ENCODE data around the gene MYLK4.

Gene MYLK4

GRCh38 chr6:2756241-2756640 is 5.5 kb upstream of the MYLK4 start:
- no peak for DNase-seq (ENCODE audit: low read depth)
- no peak for TF ChIP-seq CTCF (IDR thresholded peaks at IDR 0.05; ENCODE audit: low read length, missing control alignments)
- H3K4me3 ChIP-seq (replicated peaks; ENCODE audit: low read depth, low read length), result no peak overlapping the region

GRCh38 chr6:2755456-2755855 is 4.7 kb upstream of the MYLK4 start:
- H3K4me3 ChIP-seq (replicated peaks; ENCODE audit: low read depth, low read length), result no peak overlapping the region
- DNase-seq (ENCODE audit: low read depth), result no peak
- TF ChIP-seq CTCF (IDR thresholded peaks at IDR 0.05; ENCODE audit: low read length, missing control alignments), result no peak

GRCh38 chr6:2754911-2755310 is 4.2 kb upstream of the MYLK4 start:
- DNase-seq (ENCODE audit: low read depth), result no peak
- no peak overlapping the region for H3K4me3 ChIP-seq (replicated peaks; ENCODE audit: low read depth, low read length)
- no peak for TF ChIP-seq CTCF (IDR thresholded peaks at IDR 0.05; ENCODE audit: low read length, missing control alignments)

GRCh38 chr6:2754393-2754792 is 3.7 kb upstream of the MYLK4 start:
- H3K4me3 ChIP-seq (replicated peaks; ENCODE audit: low read depth, low read length), result no peak overlapping the region
- TF ChIP-seq CTCF (IDR thresholded peaks at IDR 0.05; ENCODE audit: low read length, missing control alignments), result no peak
- DNase-seq (ENCODE audit: low read depth), result no peak

- TF ChIP-seq CTCF (IDR thresholded peaks at IDR 0.05; ENCODE audit: low read length, missing control alignments), result no peak
- H3K4me3 ChIP-seq (replicated peaks; ENCODE audit: low read depth, low read length), result no peak overlapping the region
- DNase-seq (ENCODE audit: low read depth), result no peak
Measured at GRCh38 chr6:2753743-2754142, 3.0 kb upstream of the MYLK4 start.

- H3K4me3 ChIP-seq (replicated peaks; ENCODE audit: low read depth, low read length), result no peak overlapping the region
- no peak for TF ChIP-seq CTCF (IDR thresholded peaks at IDR 0.05; ENCODE audit: low read length, missing control alignments)
- no peak for DNase-seq (ENCODE audit: low read depth)
Measured at GRCh38 chr6:2753110-2753489, 2.4 kb upstream of the MYLK4 start.

- TF ChIP-seq CTCF (IDR thresholded peaks at IDR 0.05; ENCODE audit: low read length, missing control alignments), result no peak
- H3K4me3 ChIP-seq (replicated peaks; ENCODE audit: low read depth, low read length), result no peak overlapping the region
- no peak for DNase-seq (ENCODE audit: low read depth)
Measured at GRCh38 chr6:2752477-2753109, 1.9 kb upstream of the MYLK4 start.
